Activated naive CD8-positive, alpha-beta T cell treated with anti-CD3 and anti-CD28 coated beads, Interleukin-2, amount 50 U/mL, for 16 hours (primary cell): ENCODE measurements around the gene APBB1IP.
"Not testable (repeated sequence)": the region's sequence is repeated elsewhere in the genome, so short reads cannot be mapped to it uniquely, and the experiment has no call there.

Experiments
- DNase-seq: peaks from one replicate; pipeline ENCODE4 v3.0.0-alpha.2; 2020; ENCODE audit warnings: low read depth, low spot score

Gene APBB1IP

GRCh38 chr10:26441491-26442214 is 3.5 kb downstream of the APBB1IP start:
- DNase-seq, result no peak

- DNase-seq, result no peak
Measured at GRCh38 chr10:26445411-26446031, 7.4 kb downstream of the APBB1IP start.

- no peak for DNase-seq
Measured at GRCh38 chr10:26446258-26446657, 8.1 kb downstream of the APBB1IP start.

GRCh38 chr10:26448292-26448691 is 10.2 kb downstream of the APBB1IP start:
- no peak for DNase-seq

GRCh38 chr10:26448706-26449435 is 10.7 kb downstream of the APBB1IP start:
- no peak for DNase-seq

- no peak for DNase-seq
Measured at GRCh38 chr10:26449726-26450125, 11.6 kb downstream of the APBB1IP start.

- no peak for DNase-seq
Measured at GRCh38 chr10:26451903-26452302, 13.8 kb downstream of the APBB1IP start.

GRCh38 chr10:26453850-26454249 is 15.7 kb downstream of the APBB1IP start:
- DNase-seq, result no peak

- DNase-seq, result no peak
Measured at GRCh38 chr10:26454891-26455290, 16.8 kb downstream of the APBB1IP start.

- no peak for DNase-seq
Measured at GRCh38 chr10:26455567-26456315, 17.6 kb downstream of the APBB1IP start.

GRCh38 chr10:26457088-26457487 is 18.9 kb downstream of the APBB1IP start:
- DNase-seq, result no peak

- no peak for DNase-seq
Measured at GRCh38 chr10:26460736-26461135, 22.6 kb downstream of the APBB1IP start.

GRCh38 chr10:26463986-26464385 is 25.8 kb downstream of the APBB1IP start:
- no peak for DNase-seq

GRCh38 chr10:26464632-26465280 is 26.6 kb downstream of the APBB1IP start:
- no peak for DNase-seq

- not testable (repeated sequence) for DNase-seq
Measured at GRCh38 chr10:26466531-26466930, 28.4 kb downstream of the APBB1IP start.

- DNase-seq, result no peak
Measured at GRCh38 chr10:26467639-26468038, 29.5 kb downstream of the APBB1IP start.

- no peak for DNase-seq
Measured at GRCh38 chr10:26468291-26468690, 30.1 kb downstream of the APBB1IP start.

GRCh38 chr10:26468700-26469099 is 30.6 kb downstream of the APBB1IP start:
- no peak for DNase-seq

- no peak for DNase-seq
Measured at GRCh38 chr10:26472492-26472778, 34.3 kb downstream of the APBB1IP start.

GRCh38 chr10:26474026-26474425 is 35.9 kb downstream of the APBB1IP start:
- no peak for DNase-seq

GRCh38 chr10:26474845-26475244 is 36.7 kb downstream of the APBB1IP start:
- DNase-seq, result not testable (repeated sequence)

GRCh38 chr10:26475386-26475785 is 37.2 kb downstream of the APBB1IP start:
- DNase-seq, result no peak
